OCI-LY3 (cell line): Measurements from ENCODE around the gene MUL1.

Source experiments
- H2AFZ ChIP-seq: fragments of 200-600, 300-600 bp; shearing (Covaris generic); 2 replicates; pipeline ENCODE4 v1.6.0; 2014; ENCODE audit warnings: antibody characterized with exemption, low read depth, low read length
- H3K27ac ChIP-seq: fragments of 200-600, 300-600 bp; sonication (generic); 2 replicates; pipeline ENCODE4 v1.5.1; 2014; ENCODE audit warnings: mild to moderate bottlenecking, low read length, moderate library complexity, mixed read lengths
- H3K27me3 ChIP-seq: fragments of 200-600, 300-600 bp; sonication (generic); 2 replicates; pipeline ENCODE4 v1.6.1; 2014; ENCODE audit warnings: low read depth, low read length, mixed read lengths
- H3K36me3 ChIP-seq: fragments of 200-600, 300-600 bp; sonication (generic); replicated peaks from 2 replicates; pipeline ENCODE3; 2014; ENCODE audit warnings: low read depth, low read length, mixed read lengths
- H3K4me1 ChIP-seq: fragments of 300-600, 200-600 bp; sonication (generic); 2 replicates; pipeline ENCODE4 v1.6.1; 2014; ENCODE audit warnings: low read length, mixed read lengths
- H3K4me2 ChIP-seq: fragments of 200-600, 300-600 bp; sonication (generic); 2 replicates; pipeline ENCODE4 v1.6.1; 2014; ENCODE audit warnings: low read length, mixed read lengths
- H3K4me3 ChIP-seq: fragments of 300-600, 200-600 bp; sonication (generic); 2 replicates; pipeline ENCODE4 v1.5.1; 2014; ENCODE audit warnings: antibody characterized with exemption, mild to moderate bottlenecking, low read length, moderate library complexity
- H3K79me2 ChIP-seq: fragments of 300-600, 200-600 bp; shearing (Covaris generic); 2 replicates; pipeline ENCODE4 v1.6.1; 2014; ENCODE audit warnings: mild to moderate bottlenecking, low read length, mixed read lengths
- H3K9ac ChIP-seq: fragments of 300-600, 200-600 bp; shearing (Covaris generic); 2 replicates; pipeline ENCODE4 v1.6.0; 2014; ENCODE audit warnings: mild to moderate bottlenecking, low read length, moderate library complexity
- H3K9me3 ChIP-seq: fragments of 200-600, 300-600 bp; shearing (Covaris generic); 2 replicates; pipeline ENCODE4 v1.6.1; 2014; ENCODE audit warnings: low read length, mixed read lengths; ENCODE audit not compliant: insufficient read depth
- H4K20me1 ChIP-seq: fragments of 200-600, 300-600 bp; sonication (generic); 2 replicates; pipeline ENCODE4 v1.6.1; 2016; ENCODE audit warnings: low read length, mixed read lengths; ENCODE audit not compliant: insufficient read depth
- CTCF ChIP-seq: fragments of 200-600, 300-600 bp; sonication (generic); IDR thresholded peaks from 2 replicates; pipeline ENCODE4 v1.5.1; 2014; ENCODE audit warnings: antibody characterized with exemption, low read length, low read depth
- EZH2phosphoT487 ChIP-seq: fragments of 200-600 bp; shearing (Covaris generic); IDR thresholded peaks from 2 replicates; pipeline ENCODE4 v1.6.1; 2018; ENCODE audit warnings: antibody characterized with exemption, mixed run types, low read depth

MUL1 gene

GRCh38 chr1:20487236-20487590 lies 20.7 kb downstream of the MUL1 start:
- Histone ChIP-seq H3K4me1 (peaks cover 7% of the 10 kb centered on the region; the same call in 1 of the 2 replicates), H3K27ac (no peak overlapping the region), H3K9me3 (no peaks in the 10 kb centered on the region), H3K4me3 (peak overlapping the region; percentile 93; the same call in 1 of the 2 replicates), H3K36me3 (no peaks in the 10 kb centered on the region), H3K27me3 (peaks cover 21% of the 10 kb centered on the region), H2AFZ (no peak overlapping the region), H3K9ac (no peak overlapping the region), H3K4me2 (peak overlapping the region; percentile 77), H4K20me1 (no peaks in the 10 kb centered on the region), H3K79me2 (no peaks in the 10 kb centered on the region)
- TF ChIP-seq EZH2phosphoT487 (no peak), CTCF (no peak)

GRCh38 chr1:20486457-20487235 lies 21.3 kb downstream of the MUL1 start:
- Histone ChIP-seq H3K36me3 (no peaks in the 10 kb centered on the region), H3K79me2 (no peaks in the 10 kb centered on the region), H3K4me3 (peak overlapping the region; percentile 93), H3K4me2 (peak overlapping the region; percentile 77), H3K27ac (no peak overlapping the region), H4K20me1 (no peaks in the 10 kb centered on the region), H2AFZ (peak overlapping the region; percentile 47; the same call in 1 of the 2 replicates), H3K9ac (peak overlapping the region; percentile 85), H3K9me3 (no peaks in the 10 kb centered on the region), H3K27me3 (peaks cover 21% of the 10 kb centered on the region), H3K4me1 (peaks cover 7% of the 10 kb centered on the region; the same call in 1 of the 2 replicates)
- TF ChIP-seq EZH2phosphoT487 (no peak), CTCF (no peak)

GRCh38 chr1:20485527-20486456 lies 22.2 kb downstream of the MUL1 start, which contains the start of gene CAMK2N1:
CAMK2N1 (minus strand) TSS chr1:20486210; CDS start chr1:20485379, 831 bp downstream.
- peak within 1 kb of the TSS; percentile 77 for H2AFZ ChIP-seq
- H3K9ac ChIP-seq, result peak within 1 kb of the TSS; percentile 85
- H3K36me3 ChIP-seq, result no peaks in the 10 kb centered on the region
- no peaks in the 10 kb centered on the region for H3K9me3 ChIP-seq
- no peak for TF ChIP-seq CTCF
- no peak for TF ChIP-seq EZH2phosphoT487
- no peak within 1 kb of the TSS for H3K27ac ChIP-seq
- H3K4me1 ChIP-seq, result peaks cover 7% of the 10 kb centered on the region; the same call in 1 of the 2 replicates
- H3K27me3 ChIP-seq, result peaks cover 21% of the 10 kb centered on the region
- no peaks in the 10 kb centered on the region for H3K79me2 ChIP-seq
- no peaks in the 10 kb centered on the region for H4K20me1 ChIP-seq
- peak within 1 kb of the TSS; percentile 77 for H3K4me2 ChIP-seq
- peak within 1 kb of the TSS; percentile 93 for H3K4me3 ChIP-seq
